Keratinocyte (primary cell): ENCODE results near the gene GDPD4. TPM values are rescaled to one million over a fixed set of nuclear protein-coding genes. Genes with fewer than 3 reads are reported as not detected.

ENCODE experiments used
- DNase-seq: peaks from one replicate; pipeline ENCODE4 v3.0.0-alpha.2; 2011; ENCODE audit warnings: low read depth, missing footprints, low spot score
- FAIRE-seq: peaks from 2 replicates; lab custom pipeline; 2011; peaks lifted over from hg19 to GRCh38; lab: Jason Lieb, UNC
- H2AFZ ChIP-seq: 2 replicates; pipeline ENCODE4 v1.6.0; 2012; ENCODE audit warnings: low read length, control low read depth, inconsistent platforms; ENCODE audit not compliant: control insufficient read depth
- H3K27ac ChIP-seq: 2 replicates; pipeline ENCODE4 v1.5.1; 2011; ENCODE audit warnings: low read length; ENCODE audit not compliant: control insufficient read depth, insufficient read depth
- H3K27me3 ChIP-seq: 3 replicates; pipeline ENCODE4 v1.6.0; 2011; ENCODE audit warnings: low read length; ENCODE audit not compliant: control insufficient read depth, insufficient read depth; ENCODE audit errors: extremely low read depth
- H3K36me3 ChIP-seq, 2 experiments: 2 replicates in 1 of 2; 3 replicates in 1 of 2; pipeline ENCODE4 v1.5.1; 2011; ENCODE audit warnings: low read length in 2 of 2, mild to moderate bottlenecking in 1 of 2; ENCODE audit not compliant: control insufficient read depth in 2 of 2, insufficient read depth in 2 of 2; ENCODE audit errors: extremely low read depth in 1 of 2
- H3K4me1 ChIP-seq: 3 replicates; pipeline ENCODE4 v1.5.1; 2011; ENCODE audit warnings: low read length; ENCODE audit not compliant: control insufficient read depth, insufficient read depth; ENCODE audit errors: extremely low read depth
- H3K4me2 ChIP-seq: 3 replicates; pipeline ENCODE4 v1.6.0; 2011; ENCODE audit warnings: low read depth, low read length; ENCODE audit not compliant: control insufficient read depth, insufficient read depth; ENCODE audit errors: extremely low read depth
- H3K4me3 ChIP-seq, 3 experiments: fragments of 200-600 bp in 1 of 3; sonication (generic) in 1 of 3; 2 replicates in 2 of 3; 3 replicates in 1 of 3; pipeline ENCODE4 v1.5.1; 2011 to 2016; ENCODE audit warnings: low read length in 3 of 3, mild to moderate bottlenecking in 3 of 3, control low read depth in 2 of 3, inconsistent platforms in 1 of 3, low read depth in 1 of 3, mixed read lengths in 1 of 3, mixed run types in 1 of 3, moderate library complexity in 1 of 3; ENCODE audit not compliant: control insufficient read depth in 2 of 3, insufficient read depth in 2 of 3; ENCODE audit errors: extremely low read depth in 1 of 3
- H3K79me2 ChIP-seq: 2 replicates; pipeline ENCODE4 v1.6.0; 2012; ENCODE audit warnings: low read length; ENCODE audit not compliant: control insufficient read depth, insufficient read depth
- H3K9ac ChIP-seq: 3 replicates; pipeline ENCODE4 v1.6.0; 2011; ENCODE audit warnings: low read length; ENCODE audit not compliant: control insufficient read depth, insufficient read depth; ENCODE audit errors: extremely low read depth
- H3K9me1 ChIP-seq: 3 replicates; pipeline ENCODE4 v1.6.0; 2011; ENCODE audit warnings: low read length; ENCODE audit not compliant: control insufficient read depth, insufficient read depth; ENCODE audit errors: extremely low read depth
- H3K9me3 ChIP-seq: 2 replicates; pipeline ENCODE4 v1.5.1; 2012; ENCODE audit warnings: low read depth, low read length; ENCODE audit not compliant: control insufficient read depth
- H4K20me1 ChIP-seq: 3 replicates; pipeline ENCODE4 v1.6.0; 2011; ENCODE audit warnings: low read length; ENCODE audit not compliant: control insufficient read depth, insufficient read depth; ENCODE audit errors: extremely low read depth
- CTCF ChIP-seq, 3 experiments: IDR thresholded peaks in 1 of 3; conservative IDR thresholded peaks in 1 of 3; optimal IDR thresholded peaks in 1 of 3; 2 replicates in 2 of 3; 3 replicates in 1 of 3; pipeline versions ENCODE3 to v1.5.1; 2011; ENCODE audit warnings: low read length in 3 of 3, mild to moderate bottlenecking in 3 of 3, moderate library complexity in 2 of 3, control low read depth in 1 of 3, inconsistent platforms in 1 of 3; ENCODE audit not compliant: insufficient read depth in 2 of 3; ENCODE audit errors: extremely low read depth in 1 of 3
- EZH2 ChIP-seq: IDR thresholded peaks from one replicate; pipeline ENCODE4 v1.6.1; 2012; ENCODE audit warnings: inconsistent platforms, mild to moderate bottlenecking, low read length, moderate library complexity
- dilution Hi-C: fragments of 300-500 bp; cut with MboI; formaldehyde crosslinking; loops from one replicate; pipeline ENCODE4 v1.7.0; 2020; ENCODE audit warnings: low sequenced_read_pairs; ENCODE audit not compliant: extremely low pct_ligation_motif_present
- polyA plus RNA-seq, 5 experiments: library from polyadenylated mRNA; depleted of rRNA in 3 of 5; stranded (reverse) in 3 of 5; stranded (forward) in 1 of 5; unstranded in 1 of 5; fragments of >200 nt; gene quantifications; 1 replicate in 1 of 5; 2 replicates in 3 of 5; 3 replicates in 1 of 5; pipeline versions ENCODE4 v1.2.1 to v1.2.3, GENCODE V29; 2011 to 2012; ENCODE audit warnings: missing spikeins in 2 of 5, low read depth in 1 of 5, low replicate concordance in 1 of 5

The GDPD4 gene
- polyA plus RNA-seq, 1 donor (not counting 4 experiments of a cell fraction or from before 2014, with no cell fraction given) = not detected

GRCh38 chr11:77309401-77310085 is 8.1 kb upstream of the GDPD4 start:
- no peak overlapping the region for H3K27ac ChIP-seq
- no peaks in the 10 kb centered on the region for H3K4me1 ChIP-seq
- dilution Hi-C loops = no loop called here
- no peaks in the 10 kb centered on the region for H3K79me2 ChIP-seq
- H3K4me2 ChIP-seq = no peak overlapping the region
- no peaks in the 10 kb centered on the region for H4K20me1 ChIP-seq
- H2AFZ ChIP-seq = no peak overlapping the region
- TF ChIP-seq EZH2 (no peak), CTCF (optimal IDR thresholded peaks at IDR 0.05 in 1 of 3, IDR thresholded peaks at IDR 0.05 in 1 of 3, conservative IDR thresholded peaks at IDR 0.05 in 1 of 3; ENCODE audit: extremely low read depth in 1 of 3, insufficient read depth in 2 of 3, low read length in 3 of 3) (no peak)
- DNase-seq (no peak), FAIRE-seq (no peak)
- H3K9me1 ChIP-seq = no peaks in the 10 kb centered on the region
- H3K9me3 ChIP-seq = no peaks in the 10 kb centered on the region
- H3K9ac ChIP-seq = no peak overlapping the region
- H3K36me3 ChIP-seq = no peaks in the 10 kb centered on the region
- no peaks in the 10 kb centered on the region for H3K27me3 ChIP-seq
- no peak overlapping the region for H3K4me3 ChIP-seq

- dilution Hi-C loops = no loop called here
Observed at GRCh38 chr11:77308838-77309237, 7.4 kb upstream of the GDPD4 start.

More at GRCh38 chr11:77308838-77309237, 7.4 kb upstream of the GDPD4 start:
- no peaks in the 10 kb centered on the region for H3K4me1 ChIP-seq
- no peaks in the 10 kb centered on the region for H3K27me3 ChIP-seq
- no peaks in the 10 kb centered on the region for H3K9me1 ChIP-seq
- no peaks in the 10 kb centered on the region for H3K36me3 ChIP-seq
- no peak overlapping the region for H3K4me3 ChIP-seq
- H3K9ac ChIP-seq = no peak overlapping the region
- H3K79me2 ChIP-seq = no peaks in the 10 kb centered on the region
- H4K20me1 ChIP-seq = no peaks in the 10 kb centered on the region
- H3K4me2 ChIP-seq = no peak overlapping the region
- FAIRE-seq (no peak), DNase-seq (no peak)
- TF ChIP-seq CTCF (optimal IDR thresholded peaks at IDR 0.05 in 1 of 3, IDR thresholded peaks at IDR 0.05 in 1 of 3, conservative IDR thresholded peaks at IDR 0.05 in 1 of 3; ENCODE audit: extremely low read depth in 1 of 3, insufficient read depth in 2 of 3, low read length in 3 of 3) (no peak), EZH2 (no peak)
- no peaks in the 10 kb centered on the region for H3K9me3 ChIP-seq
- H2AFZ ChIP-seq = no peak overlapping the region
- no peak overlapping the region for H3K27ac ChIP-seq
